HEK293T (cell line): ENCODE data around the gene ARHGAP26.

ENCODE experiments used
- CTCF ChIA-PET: fragments of 350-600 bp; formaldehyde crosslinking; extraction: SDS; loops from one replicate; lab custom pipeline; 2021; ENCODE audit warnings: antibody characterized with exemption, inconsistent platforms; lab: Yijun Ruan, JAX
- POLR2A ChIA-PET: fragments of 350-600 bp; formaldehyde crosslinking; extraction: SDS; loops from one replicate; lab custom pipeline; 2020; ENCODE audit warnings: antibody characterized with exemption, inconsistent platforms; lab: Yijun Ruan, JAX
- DNase-seq: peaks from one replicate; pipeline ENCODE4 v3.0.0; 2012; ENCODE audit warnings: mixed read lengths; ENCODE audit errors: extremely low spot score
- ARNT ChIP-seq: fragments of 450-650 bp; IDR thresholded peaks from 2 replicates; pipeline ENCODE4 v1.6.1; 2017; ENCODE audit warnings: mild to moderate bottlenecking
- BHLHE40 ChIP-seq: fragments of 450-650 bp; IDR thresholded peaks from 2 replicates; pipeline ENCODE4 v1.6.1; 2016; ENCODE audit warnings: mild to moderate bottlenecking, moderate library complexity, borderline replicate concordance
- CTBP1 ChIP-seq: fragments of 450-650 bp; IDR thresholded peaks from 2 replicates; pipeline ENCODE4 v1.6.1; 2016; ENCODE audit warnings: borderline replicate concordance
- ELF4 ChIP-seq: fragments of 450-650 bp; IDR thresholded peaks from 2 replicates; pipeline ENCODE4 v1.6.1; 2017; ENCODE audit warnings: antibody characterized with exemption
- FOXA1 ChIP-seq: fragments of 450-650 bp; IDR thresholded peaks from 2 replicates; pipeline ENCODE4 v1.6.1; 2016; ENCODE audit warnings: mild to moderate bottlenecking
- FOXK2 ChIP-seq: fragments of 450-650 bp; IDR thresholded peaks from 2 replicates; pipeline ENCODE4 v1.6.1; 2016; ENCODE audit warnings: mild to moderate bottlenecking
- FOXM1 ChIP-seq: fragments of 450-650 bp; IDR thresholded peaks from 2 replicates; pipeline ENCODE4 v1.6.1; 2017; ENCODE audit warnings: mild to moderate bottlenecking, borderline replicate concordance
- HDGF ChIP-seq: fragments of 450-650 bp; IDR thresholded peaks from 2 replicates; pipeline ENCODE4 v1.6.1; 2017; ENCODE audit warnings: antibody characterized with exemption, borderline replicate concordance
- L3MBTL2 ChIP-seq: fragments of 450-650 bp; conservative IDR thresholded peaks from 2 replicates; pipeline ENCODE4 v1.6.1; 2016; ENCODE audit warnings: mild to moderate bottlenecking
- LEF1 ChIP-seq: fragments of 450-650 bp; IDR thresholded peaks from 2 replicates; pipeline ENCODE4 v1.6.1; 2017; ENCODE audit warnings: mild to moderate bottlenecking, borderline replicate concordance
- NFRKB ChIP-seq: fragments of 450-650 bp; IDR thresholded peaks from 2 replicates; pipeline ENCODE4 v1.6.1; 2016; ENCODE audit warnings: mild to moderate bottlenecking, moderate library complexity
- SP1 ChIP-seq: fragments of 450-650 bp; IDR thresholded peaks from 2 replicates; pipeline ENCODE4 v1.6.1; 2017
- SUZ12 ChIP-seq: fragments of 450-650 bp; IDR thresholded peaks from 2 replicates; pipeline ENCODE4 v1.6.1; 2016; ENCODE audit warnings: mild to moderate bottlenecking
- TARDBP ChIP-seq: fragments of 450-650 bp; IDR thresholded peaks from 2 replicates; pipeline ENCODE4 v1.6.1; 2016
- ZNF384 ChIP-seq: fragments of 450-650 bp; IDR thresholded peaks from 2 replicates; pipeline ENCODE4 v1.6.1; 2016
- TF ChIP-seq, protein P1 (sequence below): fragments of 450-650 bp; IDR thresholded peaks from 2 replicates; pipeline ENCODE4 v1.6.1; 2016

Gene ARHGAP26

DNA sequence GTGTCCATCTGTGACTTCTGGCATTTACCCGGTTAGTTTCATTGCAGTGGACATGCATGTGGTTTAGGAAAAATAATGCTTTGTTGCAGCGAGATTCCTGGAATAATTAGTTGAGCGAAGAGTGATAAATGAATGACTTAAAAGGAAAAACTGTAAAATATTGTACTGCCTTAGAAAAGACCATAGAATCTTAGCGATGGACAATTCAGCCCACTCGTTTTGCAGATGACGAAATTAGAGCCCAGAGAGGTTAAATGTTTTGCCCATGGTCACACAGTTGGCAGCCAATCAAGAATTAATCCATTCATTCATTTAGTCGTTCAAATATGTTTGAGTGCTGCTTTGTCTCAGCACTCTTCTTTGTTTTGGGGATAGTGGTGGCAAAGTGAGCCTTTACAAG, 107.9 kb downstream of the ARHGAP26 start:
- CTCF ChIA-PET = interaction anchor here (1.4 to 3.9 kb wide), 3 partner anchors 130 to 160 kb away, joined by 3 to 51 read pairs (median 6); no protein-coding TSS in a partner anchor
- DNase-seq = no peak
- no peak for TF ChIP-seq ARNT
- no peak for TF ChIP-seq HDGF
- no peak for TF ChIP-seq FOXK2
- no peak for TF ChIP-seq SP1
- no peak for TF ChIP-seq SUZ12
- TF ChIP-seq TARDBP = no peak
- no peak for TF ChIP-seq LEF1
- TF ChIP-seq FOXM1 = no peak
- TF ChIP-seq BHLHE40 = no peak
- TF ChIP-seq FOXA1 = no peak
- no peak for TF ChIP-seq ZNF384
- no peak for TF ChIP-seq CTBP1
- no peak for TF ChIP-seq NFRKB
- TF ChIP-seq ELF4 = no peak
- POLR2A ChIA-PET = no interaction called here

DNA sequence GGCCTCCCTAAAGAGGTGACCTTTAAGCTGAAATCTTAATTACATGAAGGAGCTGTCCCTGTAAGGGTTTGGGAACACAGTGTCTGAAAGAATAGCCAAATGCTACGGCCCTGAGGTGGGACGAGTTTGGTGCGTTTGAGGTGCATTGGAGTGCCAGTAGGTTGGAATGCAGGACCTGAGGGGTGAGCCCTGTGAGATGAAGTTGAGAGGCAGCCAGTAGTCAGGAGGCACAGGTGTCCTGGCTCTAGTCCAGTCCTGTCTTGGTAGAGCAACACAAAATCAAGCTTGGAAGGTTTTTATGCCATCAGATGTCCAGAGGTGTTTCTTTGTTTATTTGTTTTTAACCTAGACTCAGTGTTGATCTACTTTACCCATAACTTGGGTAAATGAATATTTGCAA, 108.5 kb downstream of the ARHGAP26 start:
- ChIA-PET CTCF (interaction anchor here (2.7 to 6.2 kb wide), 3 partner anchors 10 to 164 kb away, joined by 12 to 68 read pairs (median 51); no protein-coding TSS in a partner anchor), POLR2A (no interaction called here)
- no peak for TF ChIP-seq BHLHE40
- no peak for TF ChIP-seq SP1
- TF ChIP-seq TARDBP = no peak
- no peak for TF ChIP-seq FOXA1
- no peak for TF ChIP-seq FOXK2
- no peak for TF ChIP-seq ZNF384
- no peak for TF ChIP-seq ARNT
- TF ChIP-seq, protein P1, sequence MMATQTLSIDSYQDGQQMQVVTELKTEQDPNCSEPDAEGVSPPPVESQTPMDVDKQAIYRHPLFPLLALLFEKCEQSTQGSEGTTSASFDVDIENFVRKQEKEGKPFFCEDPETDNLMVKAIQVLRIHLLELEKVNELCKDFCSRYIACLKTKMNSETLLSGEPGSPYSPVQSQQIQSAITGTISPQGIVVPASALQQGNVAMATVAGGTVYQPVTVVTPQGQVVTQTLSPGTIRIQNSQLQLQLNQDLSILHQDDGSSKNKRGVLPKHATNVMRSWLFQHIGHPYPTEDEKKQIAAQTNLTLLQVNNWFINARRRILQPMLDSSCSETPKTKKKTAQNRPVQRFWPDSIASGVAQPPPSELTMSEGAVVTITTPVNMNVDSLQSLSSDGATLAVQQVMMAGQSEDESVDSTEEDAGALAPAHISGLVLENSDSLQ = no peak
- no peak for TF ChIP-seq HDGF
- no peak for TF ChIP-seq CTBP1
- TF ChIP-seq FOXM1 = no peak
- no peak for TF ChIP-seq NFRKB
- no peak for DNase-seq

DNA sequence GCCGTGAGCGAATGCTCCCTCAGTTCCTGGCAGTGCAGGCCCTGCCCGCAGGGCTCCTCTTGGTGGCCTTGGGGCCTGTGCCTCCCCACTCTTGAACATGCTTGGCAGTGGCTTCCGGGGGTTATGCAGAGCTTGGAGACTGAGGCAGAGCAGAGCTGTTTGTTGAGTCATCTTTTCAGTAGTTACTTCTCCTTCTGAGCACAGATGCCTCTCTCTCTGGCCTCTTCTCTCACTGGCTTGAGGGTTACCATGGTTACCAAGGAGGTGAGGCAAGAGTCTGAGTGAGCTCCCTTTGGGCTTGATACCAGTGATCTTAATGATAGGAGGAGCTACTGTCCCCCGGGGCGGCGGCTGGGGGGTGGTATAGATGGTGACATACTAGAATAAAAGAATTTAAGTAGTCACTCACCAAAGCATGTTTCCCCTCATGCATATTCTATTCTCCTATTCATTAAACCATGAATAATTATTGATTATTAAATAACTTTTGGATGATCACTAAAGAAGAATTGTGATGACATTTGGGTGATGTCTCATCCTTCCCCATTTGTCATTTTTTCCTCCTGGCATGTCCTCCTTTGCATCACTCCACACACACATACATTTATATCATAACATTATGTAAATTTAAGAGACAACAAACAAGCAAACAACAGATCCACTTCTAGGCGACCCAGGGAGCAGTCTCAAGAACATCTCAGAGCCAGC, 111.1 kb downstream of the ARHGAP26 start:
- ChIA-PET POLR2A (interaction anchor here (0.6 kb wide), 1 partner anchor 158 kb away, joined by 3 read pairs; no protein-coding TSS in a partner anchor), CTCF (interaction anchor here (0.7 to 6.2 kb wide), 6 partner anchors 8 to 170 kb away, joined by 3 to 68 read pairs (median 8); no protein-coding TSS in a partner anchor)
- TF ChIP-seq, protein P1 = no peak
- TF ChIP-seq FOXM1 = no peak
- DNase-seq = no peak

DNA sequence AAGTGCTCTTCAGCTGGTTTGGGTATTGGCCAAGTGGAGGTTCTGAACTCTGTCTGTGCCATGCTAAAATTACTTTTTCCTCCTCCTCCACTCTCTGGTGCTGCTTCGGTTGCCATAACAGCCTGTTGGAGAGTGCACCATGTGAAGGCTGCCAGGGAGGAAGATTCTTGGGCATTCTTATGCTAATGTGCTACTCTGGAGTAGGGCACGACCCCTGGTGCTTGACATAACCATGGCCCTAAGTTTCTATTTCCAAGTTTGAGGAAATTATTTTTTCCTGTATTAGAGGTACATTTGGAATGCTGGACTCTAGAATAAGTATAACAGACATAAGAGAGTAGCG, 111.6 kb downstream of the ARHGAP26 start:
- ChIA-PET CTCF (interaction anchor here (1.5 to 6.2 kb wide), 3 partner anchors 133 to 167 kb away, joined by 3 to 68 read pairs (median 51); no protein-coding TSS in a partner anchor), POLR2A (no interaction called here)
- TF ChIP-seq, protein P1 = no peak
- TF ChIP-seq FOXM1 (no peak), TARDBP (no peak)
- DNase-seq = no peak

DNA sequence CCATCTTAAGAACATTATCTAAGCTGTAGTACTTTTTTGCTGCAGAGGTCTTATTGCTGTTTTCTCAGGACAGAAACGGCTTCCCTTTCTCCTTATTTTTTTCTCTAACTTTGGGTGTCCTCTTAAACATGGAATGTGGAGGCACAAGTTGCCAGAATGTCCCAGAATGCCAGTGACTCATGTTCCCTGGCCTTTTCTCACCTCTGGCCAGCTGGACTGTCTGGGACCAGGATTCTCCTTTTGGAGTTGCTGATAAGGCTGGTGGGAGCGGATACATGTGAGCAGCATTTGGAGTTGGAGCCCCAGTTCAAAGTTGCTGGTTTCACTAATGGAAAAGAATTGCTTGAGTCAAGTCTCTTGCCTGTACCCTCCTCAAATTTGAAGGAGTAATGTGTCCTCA, 112.8 kb downstream of the ARHGAP26 start:
- CTCF ChIA-PET = interaction anchor here (0.9 to 6.2 kb wide), 3 partner anchors 135 to 1218 kb away, joined by 3 to 68 read pairs (median 4); no protein-coding TSS in a partner anchor
- no peak for DNase-seq
- no peak for TF ChIP-seq BHLHE40
- TF ChIP-seq FOXM1 = no peak
- no peak for TF ChIP-seq ARNT
- TF ChIP-seq HDGF = no peak
- TF ChIP-seq, protein P1 = no peak
- TF ChIP-seq FOXK2 = no peak
- TF ChIP-seq LEF1 = no peak
- TF ChIP-seq ELF4 = no peak
- no peak for TF ChIP-seq NFRKB
- TF ChIP-seq SUZ12 = no peak
- TF ChIP-seq FOXA1 = no peak
- no peak for TF ChIP-seq CTBP1
- no peak for TF ChIP-seq L3MBTL2
- TF ChIP-seq TARDBP = no peak
- no peak for TF ChIP-seq SP1
- TF ChIP-seq ZNF384 = no peak
- POLR2A ChIA-PET = no interaction called here

DNA sequence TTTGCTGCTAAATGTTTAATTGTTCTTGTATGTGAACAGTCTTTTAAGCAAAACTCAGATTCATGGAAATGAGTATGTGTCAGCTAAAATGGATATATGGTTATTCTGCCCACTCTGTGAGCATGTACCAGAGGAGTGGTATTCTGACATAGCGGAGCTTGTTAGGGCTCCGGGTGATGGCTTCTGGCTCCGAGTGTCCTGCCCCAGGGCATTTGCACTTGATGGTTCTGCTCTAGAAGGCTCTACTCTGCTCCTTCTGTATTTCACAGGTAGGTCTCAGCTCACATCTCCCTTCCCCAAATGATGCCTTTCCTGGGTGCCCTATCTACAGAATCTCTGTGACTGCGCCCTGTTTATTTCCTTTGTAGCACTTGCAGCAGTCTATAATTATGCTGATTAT, 113.3 kb downstream of the ARHGAP26 start:
- TF ChIP-seq LEF1 (no peak), L3MBTL2 (no peak), FOXK2 (no peak), NFRKB (no peak), HDGF (no peak), ELF4 (no peak), FOXM1 (no peak), SP1 (no peak), TARDBP (no peak), BHLHE40 (no peak), SUZ12 (no peak), ARNT (no peak), FOXA1 (no peak), ZNF384 (no peak)
- TF ChIP-seq, protein P1 = no peak
- ChIA-PET CTCF (interaction anchor here (1.2 to 6.2 kb wide), 2 partner anchors 135 to 169 kb away, joined by 4 to 68 read pairs; no protein-coding TSS in a partner anchor), POLR2A (no interaction called here)
- no peak for DNase-seq
